Activated CD8-positive, alpha-beta T cell treated with anti-CD3 and anti-CD28 coated beads for 36 hours (primary cell): ENCODE results near the gene LRRC56. TPM values are rescaled to one million over a fixed set of nuclear protein-coding genes. Genes with fewer than 3 reads are reported as not detected.

Source experiments
- ATAC-seq: fragments of 200-7000 bp; cut with Tn5 transposase; one replicate; pipeline ENCODE4 v1.10.0; 2021; ENCODE audit warnings: mild to moderate bottlenecking, moderate library complexity
- CTCF ChIA-PET: fragments of 350-600 bp; sonication (Branson Sonifier 250); formaldehyde crosslinking; loops from one replicate; lab custom pipeline; 2021; ENCODE audit warnings: antibody characterized with exemption; lab: Charles Lee
- POLR2A ChIA-PET: fragments of 350-600 bp; sonication (Branson Sonifier 250); formaldehyde crosslinking; loops from one replicate; lab custom pipeline; 2021; ENCODE audit warnings: antibody characterized with exemption; lab: Charles Lee
- DNase-seq: peaks from one replicate; pipeline ENCODE4 v3.0.0-alpha.2; 2020
- H3K27ac Mint-ChIP-seq: one replicate; pipeline ENCODE4 v1.8.0; 2021; ENCODE audit warnings: mild to moderate bottlenecking, mixed read lengths
- H3K27me3 Mint-ChIP-seq: one replicate; pipeline ENCODE4 v1.8.0; 2021; ENCODE audit warnings: mixed read lengths
- H3K36me3 Mint-ChIP-seq: one replicate; pipeline ENCODE4 v1.8.0; 2021; ENCODE audit warnings: low read depth, mixed read lengths
- H3K4me1 Mint-ChIP-seq: one replicate; pipeline ENCODE4 v1.8.0; 2021; ENCODE audit warnings: low read depth, mixed read lengths
- H3K4me3 Mint-ChIP-seq: one replicate; pipeline ENCODE4 v1.8.0; 2021; ENCODE audit warnings: mild to moderate bottlenecking, moderate library complexity, mixed read lengths
- H3K9me3 Mint-ChIP-seq: one replicate; pipeline ENCODE4 v1.8.0; 2021; ENCODE audit warnings: mixed read lengths
- intact Hi-C: fragments of 100-400 bp; cut with micrococcal nuclease; formaldehyde crosslinking; loops from one replicate; pipeline ENCODE4 v1.10.0; 2022
- total RNA-seq, 2 experiments: library from RNA; stranded (reverse); gene quantifications; one replicate each; pipeline ENCODE4 v1.2.3, GENCODE V29; 2021
- TF ChIP-seq, protein P1 (sequence below): fragments of 200-600 bp; IDR thresholded peaks from one replicate; pipeline ENCODE4 v1.8.0; 2022; ENCODE audit warnings: antibody characterized with exemption, mild to moderate bottlenecking

LRRC56 gene
- total RNA-seq, 2 experiments from 2014 or later: 0.67 to 0.99 TPM

DNA sequence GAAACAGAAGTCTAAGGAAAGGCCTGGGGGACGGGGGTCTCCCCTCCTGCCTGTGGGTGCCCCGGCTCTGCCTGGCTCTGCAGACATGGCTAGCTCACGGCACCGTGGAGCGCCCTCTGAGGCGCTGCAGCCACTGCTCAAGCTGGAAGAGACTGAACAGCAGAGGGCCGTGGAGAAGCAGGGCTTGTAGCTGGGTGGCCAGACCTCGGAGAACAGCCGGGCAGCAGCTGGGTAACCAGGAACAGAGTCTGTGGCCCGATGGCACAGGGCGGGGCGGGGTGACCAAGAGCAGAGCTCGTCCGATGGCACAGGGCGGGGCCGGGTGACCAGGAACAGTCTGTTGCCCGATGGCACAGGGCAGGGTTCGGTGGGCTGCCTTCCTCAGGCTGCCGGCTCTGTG, 48.3 kb upstream of the LRRC56 start:
- DNase-seq: no peak
- CTCF ChIA-PET: no interaction called here
- no peaks in the 10 kb centered on the region for H3K27me3 Mint-ChIP-seq
- POLR2A ChIA-PET: no interaction called here
- intact Hi-C loops: no loop called here
- no peak overlapping the region for H3K27ac Mint-ChIP-seq
- no peak for ATAC-seq
- no peak overlapping the region for H3K4me3 Mint-ChIP-seq
- H3K9me3 Mint-ChIP-seq: no peaks in the 10 kb centered on the region
- H3K36me3 Mint-ChIP-seq: peaks cover 5% of the 10 kb centered on the region
- TF ChIP-seq, protein P1, sequence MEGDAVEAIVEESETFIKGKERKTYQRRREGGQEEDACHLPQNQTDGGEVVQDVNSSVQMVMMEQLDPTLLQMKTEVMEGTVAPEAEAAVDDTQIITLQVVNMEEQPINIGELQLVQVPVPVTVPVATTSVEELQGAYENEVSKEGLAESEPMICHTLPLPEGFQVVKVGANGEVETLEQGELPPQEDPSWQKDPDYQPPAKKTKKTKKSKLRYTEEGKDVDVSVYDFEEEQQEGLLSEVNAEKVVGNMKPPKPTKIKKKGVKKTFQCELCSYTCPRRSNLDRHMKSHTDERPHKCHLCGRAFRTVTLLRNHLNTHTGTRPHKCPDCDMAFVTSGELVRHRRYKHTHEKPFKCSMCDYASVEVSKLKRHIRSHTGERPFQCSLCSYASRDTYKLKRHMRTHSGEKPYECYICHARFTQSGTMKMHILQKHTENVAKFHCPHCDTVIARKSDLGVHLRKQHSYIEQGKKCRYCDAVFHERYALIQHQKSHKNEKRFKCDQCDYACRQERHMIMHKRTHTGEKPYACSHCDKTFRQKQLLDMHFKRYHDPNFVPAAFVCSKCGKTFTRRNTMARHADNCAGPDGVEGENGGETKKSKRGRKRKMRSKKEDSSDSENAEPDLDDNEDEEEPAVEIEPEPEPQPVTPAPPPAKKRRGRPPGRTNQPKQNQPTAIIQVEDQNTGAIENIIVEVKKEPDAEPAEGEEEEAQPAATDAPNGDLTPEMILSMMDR: no peak
- no peaks in the 10 kb centered on the region for H3K4me1 Mint-ChIP-seq

DNA sequence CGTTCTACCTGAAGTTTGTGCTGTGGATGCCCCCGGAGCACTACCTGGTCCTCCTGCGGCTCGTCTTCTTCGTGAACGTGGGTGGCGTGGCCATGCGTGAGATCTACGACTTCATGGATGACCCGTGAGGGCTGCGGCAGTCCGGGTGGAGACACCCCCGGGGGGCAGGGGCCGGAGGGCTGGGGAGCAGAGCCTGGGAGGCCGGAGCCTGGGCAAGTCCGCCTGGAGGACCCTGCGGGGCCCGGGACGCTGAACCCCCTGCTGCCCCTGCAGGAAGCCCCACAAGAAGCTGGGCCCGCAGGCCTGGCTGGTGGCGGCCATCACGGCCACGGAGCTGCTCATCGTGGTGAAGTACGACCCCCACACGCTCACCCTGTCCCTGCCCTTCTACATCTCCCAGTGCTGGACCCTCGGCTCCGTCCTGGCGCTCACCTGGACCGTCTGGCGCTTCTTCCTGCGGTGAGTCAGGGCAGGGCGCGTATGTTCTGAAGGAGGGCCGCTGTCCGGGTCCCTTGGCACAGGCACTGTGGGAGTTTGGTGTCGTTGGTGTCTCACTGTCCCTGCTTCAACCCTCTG, 47.6 kb upstream of the LRRC56 start:
- Mint-ChIP-seq H3K36me3 (peaks cover 7% of the 10 kb centered on the region), H3K4me3 (no peak overlapping the region)
- POLR2A ChIA-PET: no interaction called here

DNA sequence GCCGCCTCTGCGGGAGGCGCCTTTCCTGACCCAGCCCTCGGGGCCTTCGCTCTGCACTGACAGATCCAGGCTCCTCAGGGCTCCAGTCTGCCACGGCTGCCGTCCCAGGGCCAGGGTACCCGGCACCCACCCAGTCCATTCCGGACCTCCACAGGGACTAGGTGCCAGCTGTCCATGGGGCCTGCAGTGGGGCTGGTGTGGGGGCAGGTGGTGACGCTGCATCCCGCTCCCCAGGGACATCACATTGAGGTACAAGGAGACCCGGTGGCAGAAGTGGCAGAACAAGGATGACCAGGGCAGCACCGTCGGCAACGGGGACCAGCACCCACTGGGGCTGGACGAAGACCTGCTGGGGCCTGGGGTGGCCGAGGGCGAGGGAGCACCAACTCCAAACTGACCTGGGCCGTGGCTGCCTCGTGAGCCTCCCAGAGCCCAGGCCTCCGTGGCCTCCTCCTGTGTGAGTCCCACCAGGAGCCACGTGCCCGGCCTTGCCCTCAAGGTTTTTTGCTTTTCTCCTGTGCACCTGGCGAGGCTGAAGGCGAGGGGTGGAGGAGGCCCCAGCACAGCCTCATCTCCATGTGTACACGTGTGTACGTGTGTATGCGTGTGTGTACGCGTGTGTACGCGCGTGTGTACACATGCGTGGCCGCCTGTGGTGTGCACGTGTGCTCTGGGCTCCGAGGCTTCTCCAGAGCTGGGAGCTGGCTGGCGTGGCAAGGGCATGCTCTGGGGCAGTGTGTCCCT, 47.0 kb upstream of the LRRC56 start:
- intact Hi-C loops: no loop called here
- CTCF ChIA-PET: no interaction called here
- no peak overlapping the region for H3K4me3 Mint-ChIP-seq
- TF ChIP-seq, protein P1: no peak
- H3K36me3 Mint-ChIP-seq: peaks cover 7% of the 10 kb centered on the region
- no peaks in the 10 kb centered on the region for H3K4me1 Mint-ChIP-seq
- no peak for DNase-seq
- H3K27me3 Mint-ChIP-seq: no peaks in the 10 kb centered on the region
- no peak overlapping the region for H3K27ac Mint-ChIP-seq
- ATAC-seq: no peak
- H3K9me3 Mint-ChIP-seq: no peaks in the 10 kb centered on the region
- POLR2A ChIA-PET: no interaction called here

More for the DNA sequence above, 47.6 kb upstream of the LRRC56 start:
- H3K27ac Mint-ChIP-seq: no peak overlapping the region
- H3K9me3 Mint-ChIP-seq: no peaks in the 10 kb centered on the region
- no peaks in the 10 kb centered on the region for H3K27me3 Mint-ChIP-seq
- DNase-seq (no peak), ATAC-seq (no peak)
- CTCF ChIA-PET: no interaction called here
- no peaks in the 10 kb centered on the region for H3K4me1 Mint-ChIP-seq
- TF ChIP-seq, protein P1: no peak
- intact Hi-C loops: no loop called here

DNA sequence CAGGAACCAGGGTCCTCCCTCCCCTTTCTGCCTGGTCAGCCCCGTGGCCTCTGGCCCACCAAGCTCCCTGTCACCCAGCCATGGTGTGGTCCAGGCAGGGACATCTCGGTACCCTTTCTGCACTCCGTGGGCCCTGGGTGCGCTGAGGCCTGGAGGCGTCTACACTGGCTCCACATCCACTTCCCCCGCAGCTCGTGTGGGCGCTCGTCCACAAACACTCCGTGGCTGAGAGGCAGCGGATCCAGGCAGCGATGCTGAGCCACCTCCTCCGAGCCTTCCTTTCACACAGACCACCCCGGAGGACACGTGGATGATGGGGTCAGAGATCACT, 46.4 kb upstream of the LRRC56 start:
- ChIA-PET CTCF (no interaction called here), POLR2A (no interaction called here)
- no peak for ATAC-seq
- Mint-ChIP-seq H3K27ac (no peak overlapping the region), H3K27me3 (no peaks in the 10 kb centered on the region), H3K4me3 (no peak overlapping the region), H3K4me1 (peaks cover 1% of the 10 kb centered on the region), H3K36me3 (peaks cover 9% of the 10 kb centered on the region), H3K9me3 (no peaks in the 10 kb centered on the region)
- TF ChIP-seq, protein P1: no peak
- DNase-seq: no peak
- intact Hi-C loops: no loop called here

DNA sequence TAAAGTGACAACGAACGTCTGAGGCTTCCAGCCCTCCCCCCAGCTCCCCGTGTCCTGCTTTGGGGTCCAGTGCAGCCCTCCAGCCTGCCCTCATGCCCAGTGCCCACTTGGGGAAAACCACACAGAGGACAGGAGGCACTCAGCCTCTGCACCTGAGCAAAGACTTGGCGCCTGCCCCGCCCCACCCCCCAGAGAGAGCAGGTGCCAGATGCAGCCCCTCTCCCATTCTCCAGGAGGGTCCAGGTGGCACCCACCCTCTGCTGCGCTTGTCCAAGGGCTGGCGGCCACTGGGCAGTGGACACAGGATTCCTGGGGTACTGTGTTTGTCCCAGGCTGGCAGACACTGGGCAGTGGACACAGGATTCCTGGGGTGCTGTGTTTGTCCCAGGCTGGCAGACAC, 46.0 kb upstream of the LRRC56 start:
- Mint-ChIP-seq H3K27me3 (no peaks in the 10 kb centered on the region), H3K27ac (no peak overlapping the region), H3K36me3 (peaks cover 11% of the 10 kb centered on the region), H3K9me3 (no peaks in the 10 kb centered on the region), H3K4me3 (no peak overlapping the region), H3K4me1 (peaks cover 3% of the 10 kb centered on the region)
- DNase-seq: no peak
- ChIA-PET CTCF (no interaction called here), POLR2A (no interaction called here)
- no peak for ATAC-seq
- intact Hi-C loops: no loop called here
- TF ChIP-seq, protein P1: no peak
